Frontal cortex (tissue), 4 donors: ENCODE measurements around the gene ECHS1. TPM values are rescaled to one million over a fixed set of nuclear protein-coding genes. Genes with fewer than 3 reads are reported as not detected.

ENCODE experiments used
- DNase-seq, 2 donors: peaks; one replicate each; pipeline ENCODE4 v3.0.0; 2012; ENCODE audit warnings: low spot score in 2 of 2
- FAIRE-seq: peaks from 2 replicates; lab custom pipeline; 2012; peaks lifted over from hg19 to GRCh38; lab: Jason Lieb, UNC
- total RNA-seq: library from RNA; depleted of rRNA; stranded (reverse); fragments of >200 nt; gene quantifications from one replicate; pipeline ENCODE4 v1.2.3, GENCODE V29; 2014
- donor health status: control.
- donor health status: control.
- donor health status: control.

ECHS1 gene
- total RNA-seq, 1 donor from 2014 or later = 35.5 TPM

GRCh38 chr10:133361773-133362441, 11.2 kb downstream of the ECHS1 start:
- FAIRE-seq (no peak), DNase-seq (no peak)

GRCh38 chr10:133361227-133361626, 11.9 kb downstream of the ECHS1 start:
- DNase-seq (no peak), FAIRE-seq (no peak)

GRCh38 chr10:133359972-133360610, 13.1 kb downstream of the ECHS1 start:
- no peak for DNase-seq
- no peak for FAIRE-seq

GRCh38 chr10:133359554-133359971, 13.6 kb downstream of the ECHS1 start:
- DNase-seq (no peak), FAIRE-seq (no peak)

- no peak for FAIRE-seq
- DNase-seq = no peak
These were observed 14.2 kb downstream of the ECHS1 start for GRCh38 chr10:133358925-133359310.

- no peak for FAIRE-seq
These were observed 14.8 kb downstream of the ECHS1 start for GRCh38 chr10:133358162-133358924.

GRCh38 chr10:133357285-133358161, 15.6 kb downstream of the ECHS1 start, which contains the start of gene FUOM:
Gene FUOM, minus strand, starts transcription at chr10:133358019. Its CDS starts 12 bp downstream, at chr10:133358007.
- FAIRE-seq (no peak), DNase-seq (peak; percentile 79 to 96)

More at GRCh38 chr10:133358162-133358924, 14.8 kb downstream of the ECHS1 start:
- DNase-seq = no peak

- FAIRE-seq (no peak), DNase-seq (no peak)
These were observed 16.4 kb downstream of the ECHS1 start for GRCh38 chr10:133356549-133357284.

GRCh38 chr10:133355991-133356390, 17.2 kb downstream of the ECHS1 start:
- FAIRE-seq = no peak
- no peak for DNase-seq

- no peak for FAIRE-seq
- no peak for DNase-seq
These were observed 17.9 kb downstream of the ECHS1 start for GRCh38 chr10:133355266-133355665.

GRCh38 chr10:133354672-133355240, 18.4 kb downstream of the ECHS1 start:
- no peak for FAIRE-seq
- no peak for DNase-seq

- DNase-seq (no peak), FAIRE-seq (no peak)
These were observed 19.1 kb downstream of the ECHS1 start for GRCh38 chr10:133353988-133354605.

GRCh38 chr10:133353202-133353959, 19.8 kb downstream of the ECHS1 start:
- FAIRE-seq = no peak

GRCh38 chr10:133351408-133352318, 21.5 kb downstream of the ECHS1 start:
- no peak for DNase-seq
- FAIRE-seq = no peak

More at GRCh38 chr10:133353202-133353959, 19.8 kb downstream of the ECHS1 start:
- DNase-seq = no peak

- DNase-seq (no peak), FAIRE-seq (no peak)
These were observed 22.2 kb downstream of the ECHS1 start for GRCh38 chr10:133350950-133351329.

GRCh38 chr10:133350283-133350949, 22.7 kb downstream of the ECHS1 start:
- FAIRE-seq = no peak

More at GRCh38 chr10:133350283-133350949, 22.7 kb downstream of the ECHS1 start:
- no peak for DNase-seq
